Measurements from ENCODE around the gene DENND4B. TPM values are rescaled to one million over a fixed set of nuclear protein-coding genes. Genes with fewer than 3 reads are reported as not detected.

Gene DENND4B
- total and polyA plus RNA-seq, 9 of the 15 experiments (the other 6 are each of a cell fraction or from before 2014, with no cell fraction given): 9.5 to 80.5 (median 23.1) TPM

GRCh38 chr1:153962088-153963029 lies 15.8 kb upstream of the DENND4B start (continued):
- peak; percentile 64; the same call in 1 of the 2 replicates for TF ChIP-seq ARID4B (CRISPR knock-in tag; IDR thresholded peaks at IDR 0.05)
- 0 out of 2 replicates have a peak, but pooled peaks have one; percentile 34 for TF ChIP-seq ZNF511 (CRISPR knock-in tag; IDR thresholded peaks at IDR 0.05)
- peak; percentile 81; the same call in 1 of the 2 replicates for TF ChIP-seq JUND (IDR thresholded peaks at IDR 0.05; ENCODE audit: borderline replicate concordance, low read depth, low read length)
- TF ChIP-seq JUND (tag; IDR thresholded peaks at IDR 0.05; ENCODE audit: borderline replicate concordance, low read depth, low read length): peak; percentile 74; the same call in 1 of the 3 replicates
- TF ChIP-seq ZNF143 (CRISPR knock-in tag; IDR thresholded peaks at IDR 0.05): peak; percentile 30; the same call in 1 of the 2 replicates
- TF ChIP-seq MAZ (CRISPR knock-in tag; conservative IDR thresholded peaks at IDR 0.05 in 1 of 2, IDR thresholded peaks at IDR 0.05 in 1 of 2): 0 out of 4 replicates have a peak, but pooled peaks of 1 of the 2 experiments have one; percentile 0
- no peak for TF ChIP-seq ZNF695 (CRISPR knock-in tag; IDR thresholded peaks at IDR 0.05)
- peak; percentile 40; the same call in 1 of the 2 replicates for TF ChIP-seq USF1 (CRISPR knock-in tag; IDR thresholded peaks at IDR 0.05)
- TF ChIP-seq MYNN (IDR thresholded peaks at IDR 0.05): 0 out of 2 replicates have a peak, but pooled peaks have one; percentile 20
- no peak for TF ChIP-seq MYNN (CRISPR knock-in tag; IDR thresholded peaks at IDR 0.05)
- 0 out of 2 replicates have a peak, but pooled peaks have one; percentile 24 for TF ChIP-seq ZNF282 (CRISPR knock-in tag; IDR thresholded peaks at IDR 0.05)
- TF ChIP-seq CGGBP1 (CRISPR knock-in tag; IDR thresholded peaks at IDR 0.05): no peak

Data from K562 (cell line).